ENCODE measurements around the gene SBNO2.
"Not testable (repeated sequence)": the region's sequence is repeated elsewhere in the genome, so short reads cannot be mapped to it uniquely, and the experiment has no call there.

SBNO2 gene

DNA sequence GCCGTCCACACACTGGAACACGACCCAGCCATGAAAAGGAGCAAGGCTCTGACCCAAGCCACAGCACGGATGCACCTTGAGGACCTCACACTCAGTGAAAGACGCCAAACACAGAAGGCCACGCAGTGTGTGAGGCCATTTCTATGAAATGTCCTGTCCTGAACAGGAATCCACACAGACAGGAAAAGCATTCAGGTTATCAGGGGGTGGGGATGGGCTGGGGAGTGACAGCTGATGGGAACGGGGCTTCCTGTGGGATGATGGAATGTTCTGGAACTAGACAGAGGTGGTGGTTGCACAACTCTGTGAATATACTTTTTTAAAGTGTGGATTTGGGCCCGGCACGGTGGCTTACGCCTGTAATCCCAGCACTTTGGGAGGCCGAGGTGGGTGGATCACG is 39.6 kb downstream of the SBNO2 start:
- no peak for DNase-seq

GRCh38 chr19:1133471-1133929 is 40.6 kb downstream of the SBNO2 start:
- peak; percentile 82 for DNase-seq

- peak; percentile 43 for DNase-seq
Observed at GRCh38 chr19:1132552-1133383, 41.3 kb downstream of the SBNO2 start.

DNA sequence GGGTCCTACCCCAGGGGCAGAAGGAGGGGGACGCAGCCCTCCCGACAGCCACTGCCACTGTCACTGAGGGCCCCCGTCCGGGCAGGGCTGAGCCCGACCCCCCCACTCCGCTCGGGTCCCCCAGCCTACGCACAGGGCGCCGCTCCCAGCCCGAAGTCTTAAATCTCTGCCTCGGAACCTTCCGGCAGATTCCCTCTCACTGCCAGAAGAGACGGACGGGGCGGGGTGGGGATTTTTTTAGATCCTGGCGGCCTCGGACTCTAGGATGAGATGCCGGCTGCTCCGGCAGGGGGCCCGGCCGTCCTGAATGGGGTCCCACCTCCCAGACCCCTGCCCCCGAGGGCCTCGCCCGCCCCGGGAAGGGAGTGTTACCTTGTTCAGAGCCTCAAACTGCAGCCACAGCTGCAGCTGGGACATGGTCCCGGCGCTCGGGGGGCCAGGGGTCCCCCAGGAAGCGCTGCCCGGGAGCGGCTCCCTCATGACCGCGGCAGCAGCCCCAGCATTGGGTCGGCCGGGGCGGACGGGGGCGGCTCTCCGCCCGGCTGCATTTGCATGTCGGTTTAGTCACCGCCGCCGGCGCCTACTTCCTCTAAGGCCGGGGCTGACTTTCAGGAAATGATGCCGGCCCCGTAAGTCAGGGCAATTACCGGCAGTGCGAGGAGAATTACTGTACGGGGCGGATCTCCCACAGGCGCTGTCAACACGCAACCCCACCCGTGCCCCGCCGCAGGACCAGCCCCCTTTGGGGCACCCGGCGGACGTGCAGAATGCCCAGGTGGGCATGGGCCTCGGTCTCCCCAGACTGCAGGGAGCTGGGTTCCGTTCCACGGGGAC is 42.1 kb downstream of the SBNO2 start:
- peak; percentile 90 for DNase-seq

- DNase-seq: peak; percentile 57
Observed at GRCh38 chr19:1130771-1131717, 43.0 kb downstream of the SBNO2 start.

GRCh38 chr19:1129535-1129934 is 44.5 kb downstream of the SBNO2 start:
- DNase-seq: no peak

- DNase-seq: not testable (repeated sequence)
Observed at GRCh38 chr19:1129084-1129483, 45.0 kb downstream of the SBNO2 start.

GRCh38 chr19:1128106-1128505 is 46.0 kb downstream of the SBNO2 start:
- DNase-seq: no peak

DNA sequence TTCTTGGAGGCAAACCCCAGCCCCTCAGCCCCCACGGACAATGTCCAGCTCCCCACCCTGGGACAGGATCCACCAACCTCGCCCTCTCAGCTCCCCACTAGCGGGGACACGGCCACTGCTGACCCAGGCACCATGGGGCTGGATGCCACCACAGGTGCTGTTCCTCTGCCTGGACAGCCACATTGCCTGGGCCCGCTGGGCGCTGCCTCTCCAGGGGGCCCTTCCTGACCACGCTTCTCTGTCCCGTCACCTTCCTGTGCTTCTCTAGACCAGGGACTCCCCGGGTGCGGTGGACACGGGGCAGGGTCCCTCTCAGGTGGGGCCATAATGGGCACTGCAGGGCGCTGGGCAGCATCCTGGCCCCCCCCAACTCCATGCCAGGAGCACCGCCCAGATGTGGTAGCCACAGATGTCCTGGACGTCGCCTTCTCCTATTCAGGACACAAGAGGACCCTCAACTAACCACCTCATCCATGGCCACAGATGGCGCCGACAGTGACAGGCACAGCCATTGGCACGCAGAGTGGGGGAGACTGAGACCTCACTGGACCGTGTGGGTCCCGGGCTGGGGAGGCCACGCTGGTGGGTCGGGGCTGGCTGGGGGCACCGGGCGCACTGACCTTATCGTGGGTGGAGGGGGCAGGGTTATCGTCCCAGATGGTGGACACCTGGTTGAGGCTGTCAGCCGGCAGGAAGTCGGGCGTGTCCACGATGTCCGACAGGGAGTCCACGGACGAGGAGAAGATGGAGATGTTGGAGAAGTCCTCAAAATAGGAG is 46.9 kb downstream of the SBNO2 start:
- DNase-seq: no peak

- DNase-seq: no peak
Observed at GRCh38 chr19:1125601-1126467, 48.2 kb downstream of the SBNO2 start.

GRCh38 chr19:1123885-1124677 is 50.0 kb downstream of the SBNO2 start:
- DNase-seq: no peak

DNA sequence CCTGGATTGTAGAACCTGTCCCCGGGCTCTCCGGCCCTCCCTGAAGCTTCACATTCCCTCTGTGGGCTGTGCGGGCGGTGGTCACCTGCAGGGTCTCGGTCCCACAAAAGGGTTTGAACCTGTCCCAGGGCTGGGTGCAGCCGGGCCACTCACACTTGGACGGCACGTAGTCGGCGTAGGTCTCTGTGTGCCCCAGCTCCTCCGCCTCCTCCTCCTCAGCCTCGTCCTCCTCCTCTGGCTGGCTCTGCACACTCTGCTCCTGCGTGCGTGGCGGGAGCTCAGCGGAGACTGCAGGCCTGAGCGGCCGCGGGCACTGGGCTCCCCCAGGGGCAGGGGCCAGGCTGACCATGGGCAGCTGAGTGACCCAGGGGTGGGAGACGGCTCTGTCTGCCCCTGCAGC is 50.7 kb downstream of the SBNO2 start:
- DNase-seq: no peak

DNA sequence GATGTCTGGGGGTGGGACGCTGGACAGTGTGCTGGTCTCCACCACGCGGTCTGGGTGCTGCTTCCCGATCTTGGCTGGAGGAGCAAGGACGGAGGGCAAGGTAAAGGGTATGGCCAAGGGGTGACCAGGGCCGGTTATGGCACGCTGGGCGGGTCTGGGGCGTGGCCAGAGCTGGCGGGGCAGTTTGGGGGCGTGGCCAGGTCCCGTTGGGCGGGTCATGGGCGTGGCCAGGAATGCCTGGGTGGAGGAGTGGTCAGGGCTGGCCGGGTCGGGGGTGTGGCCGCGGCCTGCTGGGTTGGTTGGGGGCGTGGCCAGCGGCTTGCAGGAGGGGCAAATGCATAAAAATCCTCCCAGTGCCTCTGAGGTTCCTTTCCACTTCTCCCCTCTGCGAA is 51.1 kb downstream of the SBNO2 start:
- DNase-seq: peak; percentile 52

DNA sequence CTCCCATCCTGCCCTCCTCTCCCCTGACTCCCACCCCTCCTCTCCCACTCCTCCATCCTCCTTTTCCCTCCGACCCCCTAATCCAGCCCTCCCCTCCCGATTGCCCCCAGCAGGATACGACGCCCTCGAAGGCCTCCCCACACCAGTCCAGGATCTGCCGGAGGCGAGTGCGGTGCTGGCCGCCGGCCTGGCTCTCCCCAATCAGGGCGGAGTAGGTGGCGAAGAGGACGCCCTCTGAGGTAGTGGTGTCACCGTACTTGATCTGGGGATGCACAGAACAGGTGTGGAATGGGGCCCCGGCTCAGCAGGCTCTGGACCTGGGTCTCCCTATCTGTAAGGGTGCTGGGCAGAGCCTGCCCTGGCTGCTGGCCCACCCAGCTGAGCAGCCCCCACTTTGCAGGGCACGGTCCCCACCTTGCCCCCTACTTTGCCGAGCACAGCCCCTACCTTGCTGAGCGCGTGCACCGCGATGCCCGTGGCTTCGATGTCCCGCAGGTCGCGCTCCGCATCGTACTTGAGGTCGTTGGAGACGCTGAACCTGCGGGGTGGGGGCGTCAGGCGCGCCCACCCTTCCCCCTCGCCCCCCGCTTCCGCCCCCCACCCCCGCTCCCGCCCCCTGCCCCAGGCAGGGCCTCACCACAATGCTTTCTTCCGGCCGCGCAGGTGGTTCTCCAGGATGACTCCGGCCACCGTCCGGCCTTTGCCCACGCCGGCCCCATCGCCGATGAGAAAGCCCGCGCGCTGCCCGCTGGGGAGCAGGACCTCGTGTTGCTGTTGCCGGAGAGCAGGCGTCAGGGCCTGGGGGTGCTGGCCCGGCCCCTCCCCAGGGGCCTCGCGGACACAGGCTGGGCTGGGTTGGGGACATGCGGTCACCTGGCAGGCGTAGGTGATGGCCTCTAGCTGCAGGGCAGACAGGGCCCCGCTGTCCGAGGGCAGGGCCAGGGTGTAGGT is 51.8 kb downstream of the SBNO2 start:
- no peak for DNase-seq

DNA sequence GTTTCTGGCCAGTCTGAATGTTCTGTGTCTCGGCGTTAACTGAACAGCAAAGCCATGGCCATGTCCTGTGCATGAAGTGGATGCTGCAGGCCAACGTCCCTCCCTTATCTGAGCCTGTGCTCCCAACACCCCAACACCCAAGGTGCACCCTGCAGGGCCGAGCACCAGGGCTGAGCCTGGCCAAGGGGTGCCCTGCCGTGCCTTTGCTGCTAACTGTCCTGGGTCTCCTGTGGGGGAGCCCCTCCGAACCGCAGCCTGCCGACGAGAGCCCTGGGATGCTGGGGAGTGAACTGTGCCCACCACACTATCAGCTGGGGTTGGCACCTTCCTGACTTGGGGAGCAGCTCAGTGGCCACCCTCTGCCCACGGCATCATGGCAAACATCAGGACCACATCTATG is 52.7 kb downstream of the SBNO2 start:
- no peak for DNase-seq

- DNase-seq: no peak
Observed at GRCh38 chr19:1119475-1120217, 54.4 kb downstream of the SBNO2 start.

- DNase-seq: no peak
Observed at GRCh38 chr19:1118999-1119398, 55.1 kb downstream of the SBNO2 start.

- DNase-seq: no peak
Observed at GRCh38 chr19:1117654-1118053, 56.4 kb downstream of the SBNO2 start.

All from stimulated activated CD4-positive, alpha-beta T cell treated with anti-CD3 and anti-CD28 coated beads, Interleukin-4, amount 100 ng/mL, for 24 hours (primary cell).